GM13977 (cell line): ENCODE measurements around the gene SAMD14.
A peak's percentile ranks its signal among the peaks of the same experiment; 100 is the strongest.

ENCODE experiments used
- DNase-seq: peaks from one replicate; pipeline ENCODE4 v3.0.0; 2012; ENCODE audit warnings: low spot score
- CTCF ChIP-seq: IDR thresholded peaks from 2 replicates; pipeline ENCODE4 v1.5.1; 2012; ENCODE audit warnings: mild to moderate bottlenecking, control low read depth; ENCODE audit not compliant: insufficient read depth; ENCODE audit errors: extremely low read depth, missing control alignments
- in situ Hi-C: fragments of 300-500 bp; cut with MboI; formaldehyde crosslinking; loops from one replicate; pipeline ENCODE4 v1.12.0; 2022; ENCODE audit warnings: low sequenced_read_pairs, low pct_unique_long_range_greater_than_20kb, mixed read lengths, inconsistent platforms; ENCODE audit not compliant: unreplicated experiment

The SAMD14 gene

GRCh38 chr17:50096092-50096491 lies 33.9 kb downstream of the SAMD14 start:
- in situ Hi-C loops = no loop called here
- no peak for TF ChIP-seq CTCF
- DNase-seq = no peak

- no peak for TF ChIP-seq CTCF
- DNase-seq = peak; percentile 41
- in situ Hi-C loops = no loop called here
Measured at GRCh38 chr17:50095626-50096037, 34.3 kb downstream of the SAMD14 start.

GRCh38 chr17:50094753-50095619 lies 35.0 kb downstream of the SAMD14 start, which contains the start of gene PDK2:
Gene PDK2, plus strand, starts transcription at chr17:50095351. Its CDS starts 85 bp downstream, at chr17:50095436.
- TF ChIP-seq CTCF = no peak
- DNase-seq = peak; percentile 99
- in situ Hi-C loops = loop anchor here (5.0 kb wide), 1 partner anchor 68 kb away; no protein-coding TSS in a partner anchor

- in situ Hi-C loops = loop anchor here (5.0 kb wide), 1 partner anchor 67 kb away; no protein-coding TSS in a partner anchor
- peak; percentile 87 for DNase-seq
- TF ChIP-seq CTCF = peak; percentile 84
Measured at GRCh38 chr17:50094243-50094752, 35.7 kb downstream of the SAMD14 start.

DNA sequence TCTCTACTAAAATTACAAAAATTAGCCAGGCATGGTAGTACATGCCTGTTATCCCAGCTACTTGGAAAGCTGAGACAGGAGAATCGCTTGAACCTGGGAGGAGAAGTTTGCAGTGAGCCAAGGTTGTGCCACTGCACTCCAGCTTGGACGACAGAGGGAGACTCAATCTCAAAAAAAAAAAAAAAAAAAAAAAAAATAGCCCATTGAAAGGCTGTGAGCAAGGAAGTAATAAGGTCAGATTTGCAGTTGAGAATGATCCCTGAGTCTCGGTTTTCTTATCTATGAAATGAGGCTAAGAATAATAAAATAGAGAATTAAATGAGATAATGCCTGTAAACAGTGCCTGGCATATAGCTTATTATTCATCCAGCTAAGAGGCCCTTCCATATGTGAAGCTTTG lies 36.2 kb downstream of the SAMD14 start:
- in situ Hi-C loops = loop anchor here (5.0 kb wide), 1 partner anchor 67 kb away; no protein-coding TSS in a partner anchor
- no peak for DNase-seq
- TF ChIP-seq CTCF = no peak

DNA sequence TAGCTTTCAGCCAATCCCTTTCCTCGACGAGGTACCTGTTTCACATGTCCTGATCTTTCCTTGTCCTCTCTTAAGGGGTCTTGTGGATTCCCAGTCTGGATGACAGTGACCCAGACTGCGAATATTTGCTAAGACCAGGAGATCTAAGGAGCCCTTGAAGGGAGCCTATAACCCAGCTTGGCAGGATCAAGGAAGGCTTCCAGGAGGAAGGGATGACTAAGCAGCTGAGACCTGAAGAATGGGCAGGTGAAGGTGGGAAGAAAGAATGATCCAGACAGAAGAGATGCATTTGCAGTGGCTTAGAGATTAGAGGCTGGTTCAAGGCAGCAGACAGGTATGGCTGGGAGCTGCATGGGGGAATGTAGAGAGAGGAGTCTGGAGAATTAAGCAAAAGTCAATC lies 36.7 kb downstream of the SAMD14 start:
- in situ Hi-C loops = loop anchor here (5.0 kb wide), 1 partner anchor 66 kb away; no protein-coding TSS in a partner anchor
- DNase-seq = no peak
- no peak for TF ChIP-seq CTCF
